Astrocyte (in vitro differentiated cells and primary cell): ENCODE measurements around the gene TEX22. TPM values are rescaled to one million over a fixed set of nuclear protein-coding genes. Genes with fewer than 3 reads are reported as not detected.

ENCODE experiments used
- DNase-seq: peaks from one replicate; pipeline ENCODE4 v3.0.0-alpha.2; 2010; ENCODE audit warnings: low read depth
- FAIRE-seq: peaks from 2 replicates; lab custom pipeline; 2011; peaks lifted over from hg19 to GRCh38; lab: Jason Lieb, UNC
- H2AFZ ChIP-seq: 2 replicates; pipeline ENCODE4 v1.6.0; 2012; ENCODE audit warnings: low read depth, low read length, inconsistent platforms
- H3K27ac ChIP-seq: 2 replicates; pipeline ENCODE4 v1.5.1; 2011; ENCODE audit warnings: low read depth, low read length, inconsistent platforms
- H3K27me3 ChIP-seq: 2 replicates; pipeline ENCODE4 v1.6.0; 2011; ENCODE audit warnings: low read length, inconsistent platforms; ENCODE audit not compliant: insufficient read depth
- H3K36me3 ChIP-seq: 2 replicates; pipeline ENCODE4 v1.5.1; 2011; ENCODE audit warnings: low read length, inconsistent platforms; ENCODE audit not compliant: insufficient read depth
- H3K4me1 ChIP-seq: 2 replicates; pipeline ENCODE4 v1.5.1; 2011; ENCODE audit warnings: low read length, inconsistent platforms; ENCODE audit not compliant: insufficient read depth
- H3K4me2 ChIP-seq: 2 replicates; pipeline ENCODE4 v1.6.0; 2012; ENCODE audit warnings: low read length, inconsistent platforms
- H3K4me3 ChIP-seq: 2 replicates; pipeline ENCODE4 v1.5.1; 2011; ENCODE audit warnings: low read depth, mild to moderate bottlenecking, low read length, inconsistent platforms; ENCODE audit not compliant: insufficient read depth
- H3K79me2 ChIP-seq: 2 replicates; pipeline ENCODE4 v1.6.0; 2012; ENCODE audit warnings: mild to moderate bottlenecking, low read length, inconsistent platforms; ENCODE audit not compliant: insufficient read depth
- H3K9ac ChIP-seq: 2 replicates; pipeline ENCODE4 v1.6.0; 2012; ENCODE audit warnings: mild to moderate bottlenecking, low read length, inconsistent platforms
- H3K9me3 ChIP-seq: 2 replicates; pipeline ENCODE4 v1.5.1; 2012; ENCODE audit warnings: low read depth, mild to moderate bottlenecking, low read length, inconsistent platforms; ENCODE audit not compliant: insufficient read depth
- H4K20me1 ChIP-seq: 2 replicates; pipeline ENCODE4 v1.6.0; 2012; ENCODE audit warnings: low read length, inconsistent platforms; ENCODE audit not compliant: insufficient read depth
- H3K27ac Mint-ChIP-seq: one replicate; pipeline ENCODE4 v1.8.0; 2021; ENCODE audit warnings: mild to moderate bottlenecking, mixed read lengths; ENCODE audit not compliant: unreplicated experiment
- H3K27me3 Mint-ChIP-seq: one replicate; pipeline ENCODE4 v1.8.0; 2021; ENCODE audit warnings: low read depth, mixed read lengths; ENCODE audit not compliant: unreplicated experiment
- H3K36me3 Mint-ChIP-seq: one replicate; pipeline ENCODE4 v1.8.0; 2021; ENCODE audit warnings: low read depth, mixed read lengths; ENCODE audit not compliant: unreplicated experiment
- H3K4me1 Mint-ChIP-seq: one replicate; pipeline ENCODE4 v1.8.0; 2021; ENCODE audit warnings: low read depth, mixed read lengths; ENCODE audit not compliant: unreplicated experiment
- H3K4me3 Mint-ChIP-seq: one replicate; pipeline ENCODE4 v1.8.0; 2021; ENCODE audit warnings: mild to moderate bottlenecking, moderate library complexity, mixed read lengths; ENCODE audit not compliant: unreplicated experiment
- H3K9me3 Mint-ChIP-seq: one replicate; pipeline ENCODE4 v1.8.0; 2021; ENCODE audit warnings: mild to moderate bottlenecking, mixed read lengths; ENCODE audit not compliant: unreplicated experiment
- CTCF ChIP-seq: IDR thresholded peaks from 2 replicates; pipeline ENCODE4 v1.5.1; 2011; ENCODE audit warnings: low read depth, mild to moderate bottlenecking, inconsistent platforms, low read length, moderate library complexity; ENCODE audit not compliant: insufficient read depth
- EZH2 ChIP-seq: IDR thresholded peaks from 2 replicates; pipeline ENCODE4 v1.6.1; 2012; ENCODE audit warnings: mild to moderate bottlenecking, low read length, inconsistent platforms; ENCODE audit not compliant: insufficient read depth
- total RNA-seq: library from RNA; stranded (reverse); gene quantifications from 2 replicates; pipeline ENCODE4 v1.2.1, GENCODE V29; 2021

The TEX22 gene
- total RNA-seq, 1 donor from 2014 or later, result 1.2 TPM

GRCh38 chr14:105424861-105425260 is 26.5 kb downstream of the TEX22 start:
- no peaks in the 10 kb centered on the region for H3K9me3 Mint-ChIP-seq
- no peak overlapping the region for H3K9ac ChIP-seq
- no peaks in the 10 kb centered on the region for H3K27me3 ChIP-seq
- H3K79me2 ChIP-seq, result peaks cover 91% of the 10 kb centered on the region
- H3K9me3 ChIP-seq, result no peaks in the 10 kb centered on the region
- H2AFZ ChIP-seq, result no peak overlapping the region
- no peak overlapping the region for H3K4me2 ChIP-seq
- H3K4me1 Mint-ChIP-seq, result peaks cover 6% of the 10 kb centered on the region
- H4K20me1 ChIP-seq, result peaks cover 81% of the 10 kb centered on the region
- no peak overlapping the region for H3K27ac Mint-ChIP-seq
- no peak for FAIRE-seq
- no peak overlapping the region for H3K4me3 Mint-ChIP-seq
- no peak overlapping the region for H3K27ac ChIP-seq
- TF ChIP-seq CTCF (no peak), EZH2 (no peak)
- peaks cover 13% of the 10 kb centered on the region for H3K4me1 ChIP-seq
- H3K4me3 ChIP-seq, result no peak overlapping the region
- no peak for DNase-seq
- no peaks in the 10 kb centered on the region for H3K27me3 Mint-ChIP-seq
- no peaks in the 10 kb centered on the region for H3K36me3 ChIP-seq
- H3K36me3 Mint-ChIP-seq, result peaks cover 11% of the 10 kb centered on the region

DNA sequence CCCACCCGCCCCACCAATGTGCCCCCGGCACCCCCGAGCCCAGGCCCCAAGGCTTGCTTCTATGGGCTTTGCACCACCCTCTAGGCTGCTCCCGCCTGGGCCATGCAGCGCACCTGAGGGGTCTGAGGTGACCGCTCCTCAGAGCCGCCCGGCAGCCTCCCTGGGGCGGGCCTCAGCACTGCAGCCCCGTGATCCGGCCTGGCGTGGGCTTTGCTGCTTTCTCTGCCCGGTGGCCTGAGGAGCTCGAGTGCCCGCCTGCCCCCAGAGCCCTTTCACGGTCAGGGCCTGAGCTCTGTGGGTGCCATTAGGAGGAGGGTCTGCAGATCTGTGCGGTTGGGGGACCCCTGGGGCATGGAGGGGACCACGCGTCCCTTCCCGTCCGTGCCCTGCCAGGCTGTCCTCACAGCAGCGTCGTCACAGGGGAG is 27.5 kb downstream of the TEX22 start:
- Histone ChIP-seq H3K4me2 (no peak overlapping the region), H3K36me3 (no peaks in the 10 kb centered on the region), H3K4me3 (no peak overlapping the region), H3K79me2 (peaks cover 93% of the 10 kb centered on the region), H3K27ac (no peak overlapping the region), H2AFZ (no peak overlapping the region), H3K4me1 (peaks cover 17% of the 10 kb centered on the region), H3K9me3 (no peaks in the 10 kb centered on the region), H3K9ac (no peak overlapping the region), H4K20me1 (peaks cover 87% of the 10 kb centered on the region), H3K27me3 (no peaks in the 10 kb centered on the region)
- Mint-ChIP-seq H3K27ac (no peak overlapping the region), H3K4me1 (peaks cover 11% of the 10 kb centered on the region), H3K4me3 (no peak overlapping the region), H3K9me3 (peaks cover under 1% of the 10 kb centered on the region), H3K36me3 (peaks cover 14% of the 10 kb centered on the region), H3K27me3 (no peaks in the 10 kb centered on the region)
- DNase-seq, result no peak
- FAIRE-seq, result no peak
- no peak for TF ChIP-seq EZH2

- peaks cover 87% of the 10 kb centered on the region for H4K20me1 ChIP-seq
- Mint-ChIP-seq H3K9me3 (peaks cover 2% of the 10 kb centered on the region), H3K27ac (no peak overlapping the region), H3K4me3 (no peak overlapping the region), H3K27me3 (no peaks in the 10 kb centered on the region), H3K36me3 (peaks cover 20% of the 10 kb centered on the region), H3K4me1 (peaks cover 13% of the 10 kb centered on the region)
- peaks cover 13% of the 10 kb centered on the region for H3K4me1 ChIP-seq
- TF ChIP-seq CTCF (no peak), EZH2 (no peak)
- H3K36me3 ChIP-seq, result no peaks in the 10 kb centered on the region
- no peak overlapping the region for H2AFZ ChIP-seq
- no peaks in the 10 kb centered on the region for H3K27me3 ChIP-seq
- DNase-seq (no peak), FAIRE-seq (no peak)
- no peak overlapping the region for H3K27ac ChIP-seq
- no peak overlapping the region for H3K4me3 ChIP-seq
- H3K79me2 ChIP-seq, result peaks cover 93% of the 10 kb centered on the region
- H3K4me2 ChIP-seq, result no peak overlapping the region
- H3K9ac ChIP-seq, result no peak overlapping the region
- no peaks in the 10 kb centered on the region for H3K9me3 ChIP-seq
Measured at GRCh38 chr14:105426416-105427130, 28.2 kb downstream of the TEX22 start.
